K562 (cell line): ENCODE data around the gene CDC5L. TPM values are rescaled to one million over a fixed set of nuclear protein-coding genes. Genes with fewer than 3 reads are reported as not detected.

ENCODE experiments used
- ATAC-seq: fragments of 200-7000 bp; cut with Tn5 transposase; 3 replicates; pipeline ENCODE4 v1.9.1; 2020; ENCODE audit warnings: moderate library complexity
- BruUV-seq: library from RNA; stranded (reverse); fragments of 400-500 nt; replicated peaks from 2 replicates; lab custom pipeline; 2021; lab: Mats Ljungman, UMichigan
- CTCF ChIA-PET: fragments of 300-600 bp; formaldehyde crosslinking; extraction: SDS; loops from one replicate; lab custom pipeline; 2021; ENCODE audit warnings: low intra/inter-chr PET ratio; lab: Yijun Ruan, JAX
- POLR2A ChIA-PET: fragments of 300-600, 350-650 bp; sonication (Branson Sonifier 250); formaldehyde crosslinking; extraction: SDS; loops from one replicate; lab custom pipeline; 2021; ENCODE audit warnings: antibody characterized with exemption, inconsistent platforms; lab: Yijun Ruan, JAX
- DNase-seq, 4 experiments: peaks; one replicate each; pipeline versions ENCODE4 v3.0.0 to v3.0.0-alpha.2; 2011 to 2018; ENCODE audit warnings: low spot score in 3 of 4, mixed read lengths in 3 of 4; ENCODE audit errors: extremely low read depth in 1 of 4
- FAIRE-seq: peaks from 2 replicates; lab custom pipeline; 2011; peaks lifted over from hg19 to GRCh38; lab: Jason Lieb, UNC
- H2AFZ ChIP-seq: 2 replicates; pipeline ENCODE4 v1.6.0; 2011; ENCODE audit warnings: low read depth, low read length, control low read depth, inconsistent platforms
- H3K27ac ChIP-seq: fragments of 200-600 bp; 3 replicates; pipeline ENCODE4 v1.8.0; 2011; ENCODE audit warnings: low read depth, mild to moderate bottlenecking, control low read depth, inconsistent platforms, low read length, moderate library complexity, mixed read lengths; ENCODE audit errors: extremely low read depth
- H3K27me3 ChIP-seq, 2 experiments: fragments of 300-600 bp in 1 of 2; 2 replicates in 1 of 2; 3 replicates in 1 of 2; pipeline versions ENCODE4 v1.6.0 to v1.8.0; 2011; ENCODE audit warnings: inconsistent platforms in 2 of 2, low read length in 2 of 2, mild to moderate bottlenecking in 1 of 2, mixed read lengths in 1 of 2, moderate library complexity in 1 of 2; ENCODE audit not compliant: control insufficient read depth in 2 of 2, insufficient read depth in 2 of 2
- H3K36me3 ChIP-seq: fragments of 300-600 bp; 3 replicates; pipeline ENCODE4 v1.8.0; 2011; ENCODE audit warnings: mild to moderate bottlenecking, low read length, inconsistent platforms; ENCODE audit not compliant: control insufficient read depth, insufficient read depth
- H3K4me1 ChIP-seq, 2 experiments: fragments of 200-600 bp in 1 of 2; replicated peaks in 1 of 2; 2 replicates in 1 of 2; 3 replicates in 1 of 2; pipeline versions ENCODE4 v1.5.1 to v1.8.0; 2011; ENCODE audit warnings: inconsistent platforms in 2 of 2, low read length in 2 of 2, mild to moderate bottlenecking in 1 of 2, mixed read lengths in 1 of 2, moderate library complexity in 1 of 2; ENCODE audit not compliant: control insufficient read depth in 2 of 2, insufficient read depth in 2 of 2
- H3K4me2 ChIP-seq: 2 replicates; pipeline ENCODE4 v1.6.1; 2011; ENCODE audit warnings: low read length, control low read depth, inconsistent platforms, mixed read lengths; ENCODE audit not compliant: insufficient read depth
- H3K4me3 ChIP-seq: fragments of 200-600 bp; sonication (generic), shearing (Covaris generic); 2 replicates; pipeline ENCODE4 v1.5.1; 2016; ENCODE audit warnings: control low read depth, inconsistent platforms
- H3K79me2 ChIP-seq: fragments of 200-600 bp; 3 replicates; pipeline ENCODE4 v1.8.0; 2011; ENCODE audit warnings: low read length, inconsistent platforms; ENCODE audit not compliant: control insufficient read depth, insufficient read depth
- H3K9ac ChIP-seq, 2 experiments: 2 replicates each; pipeline versions ENCODE4 v1.6.0 to v1.6.1; 2011; ENCODE audit warnings: low read depth in 2 of 2, low read length in 2 of 2, control low read depth in 1 of 2, inconsistent platforms in 1 of 2, mild to moderate bottlenecking in 1 of 2, mixed read lengths in 1 of 2; ENCODE audit not compliant: insufficient read depth in 1 of 2
- H3K9me1 ChIP-seq: one replicate; pipeline ENCODE4 v1.6.0; 2011; ENCODE audit warnings: inconsistent platforms, mild to moderate bottlenecking, low read length, moderate library complexity; ENCODE audit not compliant: control insufficient read depth, insufficient read depth
- H3K9me3 ChIP-seq: replicated peaks from 2 replicates; pipeline ENCODE4 v1.5.1; 2011; ENCODE audit warnings: low read depth, low read length, inconsistent platforms; ENCODE audit not compliant: control insufficient read depth, insufficient read depth
- H4K20me1 ChIP-seq: replicated peaks from 2 replicates; pipeline ENCODE4 v1.6.1; 2011; ENCODE audit warnings: low read length, inconsistent platforms, mixed read lengths; ENCODE audit not compliant: control insufficient read depth, insufficient read depth
- ARID1B ChIP-seq: fragments of 450-650 bp; IDR thresholded peaks from 2 replicates; pipeline ENCODE4 v1.6.1; 2016; ENCODE audit warnings: antibody characterized with exemption, mild to moderate bottlenecking, inconsistent platforms
- GTF2A2 ChIP-seq: IDR thresholded peaks from 2 replicates; pipeline ENCODE4 v1.6.1; 2016; ENCODE audit warnings: mild to moderate bottlenecking, missing genetic modification characterization, missing compliant biosample characterization
- HCFC1 ChIP-seq: IDR thresholded peaks from 2 replicates; pipeline ENCODE4 v1.6.1; 2012; ENCODE audit warnings: low read depth, low read length, improper control_type of control experiment
- JUND ChIP-seq, 2 experiments: IDR thresholded peaks; 2 replicates in 1 of 2; 3 replicates in 1 of 2; pipeline ENCODE4 v1.6.1; 2011; ENCODE audit warnings: borderline replicate concordance in 2 of 2, low read depth in 2 of 2, low read length in 2 of 2, improper control_type of control experiment in 1 of 2, missing biosample characterization in 1 of 2, missing genetic modification characterization in 1 of 2, missing genetic modification reagents in 1 of 2
- MEIS2 ChIP-seq: fragments of 450-650 bp; IDR thresholded peaks from 2 replicates; pipeline ENCODE4 v1.6.1; 2014; ENCODE audit warnings: mild to moderate bottlenecking; ENCODE audit not compliant: partially characterized antibody
- NELFE ChIP-seq: IDR thresholded peaks from 2 replicates; pipeline ENCODE4 v1.6.1; 2011; ENCODE audit warnings: mild to moderate bottlenecking; ENCODE audit not compliant: insufficient read depth, insufficient read length
- NONO ChIP-seq, 2 experiments: fragments of 200-400 bp in 1 of 2; fragments of 450-650 bp in 1 of 2; formaldehyde crosslinking in 1 of 2; IDR thresholded peaks; 2 replicates each; pipeline ENCODE4 v1.6.1; 2017; ENCODE audit warnings: low read depth in 2 of 2, mild to moderate bottlenecking in 2 of 2, moderate library complexity in 2 of 2, low read length in 1 of 2
- RBFOX2 ChIP-seq: fragments of 200-400 bp; formaldehyde crosslinking; IDR thresholded peaks from 2 replicates; pipeline ENCODE4 v1.6.1; 2017; ENCODE audit warnings: low read depth, mild to moderate bottlenecking, low read length, moderate library complexity
- SPI1 ChIP-seq: IDR thresholded peaks from 2 replicates; pipeline ENCODE4 v1.6.1; 2011; ENCODE audit warnings: low read depth, low read length, control low read depth, borderline replicate concordance
- TAF9B ChIP-seq: fragments of 450-650 bp; IDR thresholded peaks from 2 replicates; pipeline ENCODE4 v1.6.1; 2018; ENCODE audit warnings: mild to moderate bottlenecking; ENCODE audit not compliant: partially characterized antibody
- TBL1XR1 ChIP-seq, 2 experiments: IDR thresholded peaks; 2 replicates each; pipeline ENCODE4 v1.6.1; 2012; ENCODE audit warnings: improper control_type of control experiment in 2 of 2, low read length in 2 of 2, mild to moderate bottlenecking in 1 of 2
- WGBS: fragments of 100-300 bp; shearing (Covaris generic); methylation state at CpG from one replicate; pipeline ENCODE4 v1.1.6; 2016; ENCODE audit warnings: low coverage, mixed read lengths; ENCODE audit not compliant: insufficient coverage; ENCODE audit errors: missing lambda C conversion rate; 5-methylcytosine and 5-hydroxymethylcytosine counted together
- in situ Hi-C: fragments of 300-500 bp; cut with MboI; formaldehyde crosslinking; loops from 4 replicates; pipeline ENCODE4 v1.15.0; 2018; ENCODE audit warnings: inconsistent platforms, mixed read lengths
- intact Hi-C: fragments of 100-400 bp; cut with micrococcal nuclease; formaldehyde crosslinking; loops from 2 replicates; pipeline ENCODE4 v1.14.2; 2022
- polyA plus RNA-seq, 8 experiments: library from polyadenylated mRNA; depleted of rRNA in 4 of 8; stranded (reverse) in 5 of 8; unstranded in 3 of 8; fragments of >200 nt; fragmentation: Nextera tagmentation in 2 of 8; fragmentation: Illumina TruSeq in 1 of 8; extraction: Ambion mirVana in 2 of 8; extraction: Trizol in 1 of 8; gene quantifications; 2 replicates each; pipeline versions ENCODE4 v1.2.1 to v1.2.3, GENCODE V29; 2011 to 2014; ENCODE audit warnings: inconsistent platforms in 1 of 8, missing spikeins in 1 of 8
- total RNA-seq, 7 experiments: library from RNA; depleted of rRNA in 6 of 7; stranded (reverse); fragments of >200 nt in 6 of 7; fragmentation: Illumina TruSeq in 2 of 7; extraction: Trizol in 2 of 7; gene quantifications; 2 replicates each; pipeline versions ENCODE4 v1.2.1 to v1.2.3, GENCODE V29; 2011 to 2021; ENCODE audit warnings: low replicate concordance in 1 of 7

CDC5L gene
- total and polyA plus RNA-seq, 9 of the 15 experiments (the other 6 are each of a cell fraction or from before 2014, with no cell fraction given): 22.3 to 44.2 (median 30.8) TPM

GRCh38 chr6:44477293-44477894 lies 89.9 kb downstream of the CDC5L start (continued):
- TF ChIP-seq NONO (IDR thresholded peaks at IDR 0.05; ENCODE audit: low read depth in 2 of 2, low read length in 1 of 2) (no peak), ARID1B (peak; percentile 49; the same call in 1 of the 2 replicates), TBL1XR1 (IDR thresholded peaks at IDR 0.05; ENCODE audit: low read length in 2 of 2) (no peak), JUND (IDR thresholded peaks at IDR 0.05; ENCODE audit: borderline replicate concordance, low read depth, low read length) (no peak), JUND (tag; IDR thresholded peaks at IDR 0.05; ENCODE audit: borderline replicate concordance, low read depth, low read length) (no peak; the same call in 2 of the 3 replicates), GTF2A2 (tag) (no peak), MEIS2 (peak; percentile 94), TAF9B (no peak), NELFE (no peak)

GRCh38 chr6:44478158-44478557 lies 90.7 kb downstream of the CDC5L start:
- no peak overlapping the region for H2AFZ ChIP-seq
- intact Hi-C loops: loop anchor here (5.0 to 10.0 kb wide), 5 partner anchors 87 to 1444 kb away; no protein-coding TSS in a partner anchor
- ATAC-seq (no peak), DNase-seq (no peak), FAIRE-seq (no peak)
- no peak overlapping the region for H3K4me2 ChIP-seq
- in situ Hi-C loops: loop anchor here (10.0 kb wide), 2 partner anchors 167 to 1437 kb away; no protein-coding TSS in a partner anchor
- no peak overlapping the region for H3K27ac ChIP-seq
- H3K9ac ChIP-seq: no peak overlapping the region
- ChIA-PET POLR2A (interaction anchor here (1.3 kb wide), 1 partner anchor 13 kb away, joined by 10 read pairs; no protein-coding TSS in a partner anchor), CTCF (no interaction called here)
- peaks cover 38 to 57% of the 10 kb centered on the region in 2 experiments; a peak in 4 of 5 replicates for H3K27me3 ChIP-seq
- H3K79me2 ChIP-seq: no peaks in the 10 kb centered on the region
- no peaks in the 10 kb centered on the region for H4K20me1 ChIP-seq
- H3K9me3 ChIP-seq: no peaks in the 10 kb centered on the region
- no peaks in the 10 kb centered on the region for H3K36me3 ChIP-seq
- no TSS peak for BruUV-seq
- no peak overlapping the region for H3K4me3 ChIP-seq
- WGBS: 25% methylated on average over 3 of the region's 3 CpGs
- H3K4me1 ChIP-seq: peaks cover 20 to 34% of the 10 kb centered on the region in 2 experiments
- H3K9me1 ChIP-seq: no peaks in the 10 kb centered on the region
- no peak for TF ChIP-seq RBFOX2
- TF ChIP-seq HCFC1: no peak
- TF ChIP-seq SPI1: peak; percentile 37; the same call in 1 of the 2 replicates
